Prostate gland (tissue), 2 donors: ENCODE measurements around the gene EHBP1L1.

Source experiments
- POLR2A ChIP-seq: fragments of 450-650 bp; IDR thresholded peaks from one replicate; pipeline ENCODE4 v1.6.1; 2016; ENCODE audit warnings: antibody characterized with exemption, mild to moderate bottlenecking
- POLR2AphosphoS5 ChIP-seq: sonication (generic); formaldehyde crosslinking; IDR thresholded peaks from one replicate; pipeline ENCODE4 v1.6.1; 2017; ENCODE audit warnings: antibody characterized with exemption
- TF ChIP-seq, protein P1 (sequence below), 4 experiments: fragments of 200-600 bp in 2 of 4; fragments of 450-650 bp in 2 of 4; sonication (generic) in 2 of 4; IDR thresholded peaks; 1 replicate in 3 of 4; 2 replicates in 1 of 4; pipeline ENCODE4 v1.5.1; 2016 to 2019; ENCODE audit warnings: antibody characterized with exemption in 4 of 4, mild to moderate bottlenecking in 2 of 4, moderate library complexity in 2 of 4

DNA sequence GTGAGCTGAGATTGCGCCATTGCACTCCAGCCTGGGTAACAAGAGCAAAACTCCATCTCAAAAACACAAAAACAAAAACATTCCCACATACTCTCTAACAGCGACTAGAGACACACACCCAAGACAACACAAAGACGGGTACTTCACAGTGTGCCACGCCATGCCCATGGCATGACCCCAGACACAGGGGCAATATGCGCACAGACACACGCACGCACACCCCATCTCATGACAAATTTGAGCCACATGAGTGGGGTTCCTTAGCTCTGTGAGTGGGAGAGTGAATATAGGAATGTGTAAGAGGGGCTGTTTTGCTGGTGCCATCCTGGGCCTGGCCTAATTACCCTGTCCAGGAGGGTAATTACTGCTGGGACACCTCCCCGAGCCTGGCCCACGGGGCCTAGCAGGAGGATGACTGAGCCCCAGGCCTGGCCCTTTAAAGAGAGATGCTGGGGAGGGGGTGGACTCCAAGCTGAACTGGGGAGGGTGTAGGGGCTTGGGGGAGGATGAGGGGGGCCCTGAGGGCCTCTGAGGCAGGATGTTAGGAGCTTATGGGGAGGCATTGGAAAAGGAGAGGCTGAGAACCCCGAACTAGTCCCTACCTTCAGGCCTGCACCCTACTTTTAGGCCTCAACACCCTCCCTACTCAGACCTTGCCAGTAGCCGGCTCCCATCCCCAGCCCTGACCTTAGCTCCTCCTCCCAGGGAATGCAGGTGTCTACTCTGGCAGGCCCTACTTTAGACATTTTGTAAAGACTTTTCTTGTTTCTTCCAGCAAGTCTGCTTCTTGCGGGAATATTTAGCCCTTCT, 19.2 kb upstream of the EHBP1L1 start:
- TF ChIP-seq, protein P1, sequence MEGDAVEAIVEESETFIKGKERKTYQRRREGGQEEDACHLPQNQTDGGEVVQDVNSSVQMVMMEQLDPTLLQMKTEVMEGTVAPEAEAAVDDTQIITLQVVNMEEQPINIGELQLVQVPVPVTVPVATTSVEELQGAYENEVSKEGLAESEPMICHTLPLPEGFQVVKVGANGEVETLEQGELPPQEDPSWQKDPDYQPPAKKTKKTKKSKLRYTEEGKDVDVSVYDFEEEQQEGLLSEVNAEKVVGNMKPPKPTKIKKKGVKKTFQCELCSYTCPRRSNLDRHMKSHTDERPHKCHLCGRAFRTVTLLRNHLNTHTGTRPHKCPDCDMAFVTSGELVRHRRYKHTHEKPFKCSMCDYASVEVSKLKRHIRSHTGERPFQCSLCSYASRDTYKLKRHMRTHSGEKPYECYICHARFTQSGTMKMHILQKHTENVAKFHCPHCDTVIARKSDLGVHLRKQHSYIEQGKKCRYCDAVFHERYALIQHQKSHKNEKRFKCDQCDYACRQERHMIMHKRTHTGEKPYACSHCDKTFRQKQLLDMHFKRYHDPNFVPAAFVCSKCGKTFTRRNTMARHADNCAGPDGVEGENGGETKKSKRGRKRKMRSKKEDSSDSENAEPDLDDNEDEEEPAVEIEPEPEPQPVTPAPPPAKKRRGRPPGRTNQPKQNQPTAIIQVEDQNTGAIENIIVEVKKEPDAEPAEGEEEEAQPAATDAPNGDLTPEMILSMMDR (IDR thresholded peaks at IDR 0.05) = no peak
- TF ChIP-seq POLR2AphosphoS5 (no peak), POLR2A (no peak)
